HG03066 (cell line): Measurements from ENCODE around the gene SPTBN4.
"Not testable (repeated sequence)": the region's sequence is repeated elsewhere in the genome, so short reads cannot be mapped to it uniquely, and the experiment has no call there.

Source experiments
- ATAC-seq: cut with Tn5 transposase; IDR thresholded peaks from one replicate; pipeline ENCODE4 v1.9.1; 2021; ENCODE audit warnings: low read depth; ENCODE audit not compliant: unreplicated experiment

Gene SPTBN4

DNA sequence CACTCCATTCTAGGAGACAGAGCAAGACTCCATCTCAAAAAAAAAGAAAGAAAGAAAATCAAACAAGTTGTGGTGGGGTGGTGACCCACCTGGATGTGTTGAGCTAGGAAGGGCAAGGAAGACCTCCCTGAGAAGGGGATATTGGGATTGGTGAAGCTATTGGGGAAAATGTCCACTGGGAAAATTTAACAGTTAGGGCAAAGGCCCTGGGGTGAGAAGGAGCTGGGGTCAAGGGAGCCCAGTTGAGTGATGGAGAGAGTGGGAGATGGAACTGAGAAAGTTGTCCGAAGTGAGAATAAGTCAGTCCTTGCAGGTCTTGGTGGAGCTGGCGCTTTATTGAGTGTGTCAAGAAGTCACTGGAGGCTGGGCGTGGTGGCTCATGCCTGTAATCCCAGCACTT is 28.5 kb upstream of the SPTBN4 start:
- no peak for ATAC-seq

DNA sequence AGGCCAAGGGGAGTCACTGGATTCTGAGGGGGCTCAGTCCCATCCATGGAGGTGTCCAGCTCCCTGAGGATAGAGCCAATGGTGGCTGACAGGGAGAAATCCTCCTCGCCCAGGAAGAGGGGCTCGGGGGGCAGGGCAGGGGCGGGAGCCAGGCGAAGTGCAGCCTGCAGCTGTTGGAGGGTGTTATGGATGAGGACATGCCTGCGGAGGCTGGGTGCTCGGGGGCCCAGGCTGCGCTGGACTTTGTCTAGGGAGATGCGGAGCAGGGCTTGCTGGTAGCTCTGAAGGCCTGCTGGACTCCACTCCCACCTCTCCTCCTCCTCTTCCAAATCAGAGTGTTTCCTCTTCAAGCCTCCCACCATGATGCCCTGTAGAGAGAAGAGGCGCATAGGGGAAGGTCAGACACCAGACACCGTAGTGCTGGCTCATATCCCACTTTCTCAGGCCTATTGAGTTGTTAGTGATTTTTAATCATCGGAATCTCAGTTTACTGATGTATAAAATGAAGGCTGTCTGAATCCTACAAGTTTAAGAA is 25.0 kb upstream of the SPTBN4 start:
- ATAC-seq = no peak

DNA sequence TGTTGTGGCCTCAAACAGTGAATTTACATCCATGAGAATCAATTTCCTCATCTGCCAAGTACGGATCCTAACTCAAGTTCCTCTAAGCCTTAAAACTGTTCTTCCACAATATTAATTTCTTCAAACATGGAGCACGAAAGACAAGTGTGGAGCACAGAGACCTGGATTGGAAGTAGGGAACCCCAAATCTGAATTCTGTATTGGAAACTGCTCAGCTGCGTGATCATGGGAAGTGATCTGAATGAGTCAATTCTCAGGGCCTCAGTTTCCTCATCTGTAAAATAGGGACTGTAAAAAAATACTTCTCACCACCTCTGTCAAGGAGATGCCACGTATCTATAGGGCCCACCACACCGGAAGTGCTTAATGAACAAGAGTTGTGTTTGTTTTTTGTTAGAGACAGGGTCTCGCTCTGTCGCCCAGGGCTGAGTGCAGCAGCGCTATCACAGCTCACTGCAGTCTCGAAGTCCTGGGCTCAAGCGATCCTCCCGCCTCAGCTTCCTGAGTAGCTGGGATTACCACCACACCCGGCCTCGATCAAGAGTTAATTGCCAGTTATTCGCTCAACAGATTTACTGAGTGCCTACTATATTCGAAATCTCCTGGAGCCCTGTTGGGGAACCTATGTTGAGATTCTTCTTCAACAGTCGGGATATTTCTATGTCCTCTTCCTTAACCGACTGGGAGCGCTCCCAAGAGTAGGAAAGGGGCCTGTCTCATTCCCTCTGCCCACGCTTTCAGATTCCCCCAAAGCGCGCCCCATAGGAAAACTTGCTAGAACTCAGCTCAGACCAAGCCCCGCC is 24.3 kb upstream of the SPTBN4 start:
- ATAC-seq = no peak

DNA sequence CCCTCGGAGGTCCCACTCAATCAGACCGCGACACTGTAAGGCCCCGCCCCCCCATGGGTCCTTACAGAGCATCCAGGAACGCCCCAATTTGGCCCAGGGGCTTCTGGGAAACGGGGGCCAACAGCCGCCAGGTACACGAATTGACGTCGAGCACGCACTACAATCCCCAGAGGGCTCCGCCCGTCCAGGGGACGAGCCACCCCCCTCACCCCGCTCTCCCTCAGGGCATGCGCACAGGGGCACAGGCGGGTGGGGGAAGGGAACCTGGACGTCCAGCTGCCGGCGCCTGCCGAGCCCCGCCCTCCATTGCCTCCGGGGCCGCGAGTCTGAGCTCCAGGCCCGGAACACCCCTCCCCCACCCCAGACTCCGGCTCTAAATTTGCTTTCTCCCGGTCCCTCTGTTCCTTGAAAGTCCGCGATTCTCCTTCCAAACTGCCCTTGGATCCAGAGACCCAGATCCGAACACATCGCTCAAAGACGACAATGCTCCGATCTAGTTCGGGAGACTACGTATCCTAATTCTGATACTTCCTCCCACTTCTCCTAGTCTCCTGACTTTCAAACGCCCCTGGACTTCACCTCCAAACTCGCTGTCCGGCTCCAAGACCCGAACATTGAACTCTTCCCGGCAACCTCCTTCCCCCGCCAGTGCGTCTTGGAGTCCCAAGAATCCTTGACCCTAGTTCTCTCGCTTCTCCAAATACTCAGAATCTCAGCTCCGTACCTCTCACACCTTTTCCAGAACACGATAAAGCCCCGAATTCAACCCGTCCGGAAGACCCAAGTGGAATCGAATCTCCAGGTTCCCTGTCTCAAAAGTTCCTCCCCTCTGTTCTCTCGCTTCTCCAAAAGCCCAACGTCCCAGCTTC is 23.4 kb upstream of the SPTBN4 start:
- ATAC-seq = peak; percentile 66

DNA sequence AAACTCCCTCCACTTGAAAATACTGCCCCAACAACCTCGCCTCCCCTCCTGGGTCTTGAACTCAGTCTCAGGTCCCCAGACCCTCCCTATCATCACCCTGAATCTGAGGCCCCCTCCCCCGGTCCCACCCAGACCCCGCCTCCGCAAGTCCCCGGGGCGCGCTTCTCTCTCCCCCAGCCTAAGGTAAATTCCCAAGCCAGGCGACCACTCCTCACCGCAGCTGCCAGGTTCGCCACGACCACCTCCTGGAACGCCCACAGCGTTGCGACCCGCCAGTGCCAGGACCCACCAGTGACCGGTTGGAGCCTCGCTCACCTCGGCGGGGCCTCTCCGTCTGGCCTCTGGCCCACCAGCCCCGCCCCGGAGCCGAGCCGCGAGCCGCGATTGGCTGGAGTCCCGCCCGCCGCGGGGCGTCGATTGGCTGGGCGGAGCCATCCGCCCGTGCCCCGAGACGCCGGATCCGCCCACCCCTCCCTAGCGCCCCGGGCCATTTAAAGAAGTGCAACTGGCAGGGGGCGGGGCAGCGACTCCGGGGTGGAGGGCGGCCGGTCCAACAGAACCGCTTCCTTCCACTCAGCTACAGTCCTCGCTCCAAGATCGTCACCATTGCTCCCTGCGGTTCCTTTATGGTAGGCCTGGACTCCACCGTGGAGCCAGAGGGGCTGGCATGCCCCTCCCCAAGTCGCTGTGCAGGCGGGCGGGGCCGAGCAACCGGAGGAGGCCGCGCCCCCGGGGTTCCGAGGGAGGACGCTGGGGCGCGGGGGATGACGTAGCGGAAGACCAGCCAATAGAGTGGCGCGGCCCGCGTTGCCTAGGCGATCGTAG is 22.6 kb upstream of the SPTBN4 start, which contains the start of gene SERTAD3:
TSS of gene SERTAD3 (minus strand) at position 336 of the 825 bp plus-strand sequence. CDS start 2,255 bp downstream, outside the sequence.
- ATAC-seq = peak; percentile 55

DNA sequence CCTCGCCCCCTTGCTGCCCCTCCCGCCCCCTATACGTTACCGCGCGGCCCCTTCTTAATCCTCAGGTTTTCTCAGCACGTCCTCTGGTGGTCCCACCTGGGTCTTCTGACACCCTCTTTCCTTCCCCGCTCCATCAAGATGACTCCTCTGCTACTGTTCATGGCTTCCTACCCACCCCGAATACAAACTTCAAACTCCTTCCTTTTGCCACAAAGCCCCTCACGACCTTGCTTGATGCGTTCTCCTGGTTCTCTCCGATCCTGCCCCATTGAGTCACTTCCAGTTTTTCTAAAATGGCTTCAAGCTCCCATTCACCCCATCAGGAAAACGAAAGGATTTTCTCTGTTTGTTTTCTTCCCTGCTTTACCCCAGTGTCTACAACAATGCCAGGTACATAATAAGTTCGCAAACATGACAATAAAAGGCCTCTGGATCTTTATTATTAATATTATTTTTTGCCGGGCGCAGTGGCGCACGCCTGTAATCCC is 21.9 kb upstream of the SPTBN4 start:
- ATAC-seq = no peak

DNA sequence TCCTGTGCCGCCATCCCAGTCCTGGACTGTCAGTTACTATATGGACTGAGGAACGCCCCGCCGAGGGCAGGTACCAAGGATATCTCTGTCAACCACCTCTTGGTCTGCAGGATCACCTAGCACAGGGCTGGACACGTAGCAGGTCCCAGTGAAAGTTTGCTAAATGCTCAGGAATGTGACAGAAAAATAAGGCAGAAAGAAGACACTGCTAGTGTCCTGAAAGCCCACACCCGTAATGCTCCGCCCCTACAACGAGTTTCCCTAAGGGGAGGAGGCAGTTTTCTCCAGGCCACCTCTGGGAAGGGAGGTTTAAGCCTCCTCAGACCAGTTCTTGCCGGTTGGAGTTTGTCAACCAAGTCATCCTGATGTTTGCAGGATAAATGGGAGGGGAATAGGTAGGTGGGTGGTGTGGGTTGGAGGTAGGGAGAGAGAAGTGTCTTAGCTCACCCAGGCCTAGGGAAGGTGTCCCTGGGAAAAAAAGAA is 21.0 kb upstream of the SPTBN4 start:
- ATAC-seq = no peak

DNA sequence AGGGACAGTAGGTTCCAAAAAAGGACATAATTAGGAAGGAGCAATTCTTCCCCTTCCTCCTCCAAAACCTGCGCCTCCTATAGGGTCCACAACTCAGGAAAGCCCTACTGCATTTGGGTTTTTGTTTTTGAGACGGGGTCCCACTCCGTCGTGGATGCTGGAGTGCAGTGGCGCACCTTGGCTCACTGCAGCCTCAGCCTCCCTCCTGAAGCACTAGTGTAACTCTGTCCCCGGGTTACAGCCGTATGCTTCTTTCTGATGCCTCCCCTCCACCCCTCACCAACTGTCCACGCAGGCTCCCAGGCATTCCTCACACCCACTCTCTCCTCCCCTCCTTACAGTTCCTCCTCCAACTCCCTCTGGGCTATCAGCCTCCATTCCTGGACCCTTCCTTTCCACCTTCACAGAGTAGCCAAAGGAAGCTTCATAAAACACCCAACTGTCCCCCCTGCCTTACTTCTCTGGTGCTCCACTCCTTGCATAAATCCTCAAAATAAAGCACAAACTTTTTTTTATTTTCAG is 20.5 kb upstream of the SPTBN4 start:
- ATAC-seq = no peak

DNA sequence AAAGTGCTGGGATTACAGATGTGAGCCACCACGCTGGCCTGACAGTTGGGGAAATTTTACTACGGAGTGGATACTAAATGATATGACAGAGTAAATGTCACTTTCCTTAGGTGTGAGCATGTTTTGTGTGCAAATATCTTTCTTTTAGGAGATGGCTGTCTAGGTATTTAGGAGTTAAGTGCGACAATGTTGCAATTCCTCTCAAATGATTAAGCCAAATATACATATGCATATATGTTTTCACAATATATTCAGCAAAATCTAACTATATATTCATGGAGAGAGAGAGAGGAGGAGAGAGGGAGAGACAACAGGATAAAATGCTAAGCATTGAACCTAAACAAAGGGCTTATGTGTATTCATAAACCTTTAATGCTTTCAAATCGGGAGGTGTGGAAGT is 17.3 kb upstream of the SPTBN4 start:
- ATAC-seq = no peak

DNA sequence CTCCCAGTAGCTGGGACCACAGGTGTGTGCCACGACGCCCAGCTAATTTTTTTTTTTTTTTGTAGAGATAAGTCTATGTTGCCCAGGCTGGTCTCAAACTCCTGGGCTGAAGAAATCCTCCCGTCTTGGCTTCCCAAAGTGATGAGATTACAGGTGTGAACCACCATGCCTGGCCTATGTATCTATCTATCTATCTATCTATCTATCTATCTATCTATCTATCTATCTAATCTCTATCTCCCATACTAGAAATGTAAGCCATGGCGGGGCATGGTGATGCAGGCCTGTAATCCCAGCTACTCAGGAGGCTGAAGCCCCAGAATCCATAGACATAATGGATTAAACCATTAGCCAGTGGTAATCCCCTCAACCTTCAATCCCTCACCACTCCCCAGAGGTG is 16.1 kb upstream of the SPTBN4 start:
- ATAC-seq = no peak

DNA sequence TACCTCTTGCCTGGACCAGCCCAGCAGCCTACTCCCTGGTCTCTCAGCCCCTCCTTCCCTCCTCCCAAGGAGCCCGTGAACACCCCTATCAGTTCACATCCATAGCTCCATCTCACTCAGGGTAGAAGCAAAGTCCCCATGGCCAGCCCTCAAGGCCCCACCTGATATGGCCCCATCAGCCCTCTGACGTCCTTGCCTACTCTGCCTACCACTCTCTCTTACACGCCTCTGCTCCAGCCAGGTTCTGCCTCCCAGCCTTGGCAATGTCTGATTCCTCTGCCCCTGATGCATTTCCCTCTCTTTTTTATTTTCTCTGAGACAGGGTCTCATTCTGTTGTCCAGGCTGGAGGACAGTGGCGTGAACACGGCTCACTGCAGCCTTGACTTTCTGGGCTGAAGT is 14.8 kb upstream of the SPTBN4 start:
- no peak for ATAC-seq

DNA sequence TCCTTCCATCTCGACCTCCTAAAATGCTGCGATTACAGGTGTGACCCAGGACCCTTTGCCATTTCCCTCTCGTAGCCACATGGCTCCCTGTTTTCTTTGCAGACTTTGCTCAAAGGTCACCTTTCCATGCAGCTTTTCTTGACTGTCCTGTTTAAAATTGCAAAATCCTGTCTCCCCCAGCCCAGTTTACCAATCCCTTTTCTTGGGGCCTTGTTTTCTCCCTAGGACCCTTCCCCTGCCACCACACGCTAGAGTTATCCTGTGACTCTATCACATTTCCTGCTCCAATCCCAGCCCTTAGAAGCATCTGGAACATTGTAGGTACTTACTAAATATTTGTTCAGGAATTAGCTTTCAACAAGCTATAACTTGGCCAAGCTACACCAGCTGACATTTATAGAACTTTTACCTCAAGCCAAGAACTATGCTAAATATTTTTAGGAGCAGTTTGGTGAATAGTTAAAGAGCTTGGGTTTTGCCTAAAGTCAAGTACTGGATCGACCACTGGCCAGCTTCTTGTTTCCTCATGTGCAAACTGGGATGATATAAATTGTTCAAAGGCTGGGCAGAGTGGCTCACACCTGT is 13.6 kb upstream of the SPTBN4 start:
- ATAC-seq = no peak

DNA sequence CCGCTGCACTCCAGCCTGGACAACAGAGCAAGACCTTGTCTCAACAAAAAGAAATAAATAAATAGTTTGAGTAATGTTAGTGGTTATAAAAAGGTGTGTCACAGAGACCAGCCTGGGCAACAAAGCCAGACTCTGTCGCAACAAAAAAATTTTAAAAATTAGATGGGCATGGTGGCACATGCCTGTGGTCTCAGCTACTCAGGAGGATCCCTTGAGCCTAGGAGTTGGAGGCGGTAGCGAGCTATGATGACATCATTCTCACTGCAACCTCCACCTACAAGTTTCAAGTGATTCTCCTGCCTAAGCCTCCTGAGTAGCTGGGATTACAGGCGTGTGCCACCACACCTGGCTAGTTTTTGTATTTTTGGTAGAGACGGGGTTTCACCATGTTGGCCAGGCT is 12.9 kb upstream of the SPTBN4 start:
- not testable (repeated sequence) for ATAC-seq

DNA sequence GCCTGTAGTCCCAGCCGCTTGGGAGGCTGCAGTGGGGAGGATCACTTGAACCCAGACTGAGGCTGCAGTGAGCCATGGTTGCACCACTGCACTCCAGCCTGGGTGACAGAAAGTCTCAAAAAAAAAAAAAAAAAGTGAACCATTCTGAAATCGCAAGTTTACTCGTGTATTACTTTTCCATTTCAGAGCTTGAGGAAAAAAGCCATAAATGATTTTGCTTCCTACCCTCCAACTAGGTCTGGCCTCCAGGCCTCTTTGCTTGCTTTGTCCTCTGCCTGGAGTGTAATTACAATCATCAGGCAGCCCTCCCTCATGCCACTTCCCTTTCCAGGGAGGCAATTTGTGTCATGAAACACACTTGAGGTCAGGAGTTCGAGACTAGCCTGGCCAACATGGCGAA is 9.8 kb upstream of the SPTBN4 start:
- ATAC-seq = no peak

DNA sequence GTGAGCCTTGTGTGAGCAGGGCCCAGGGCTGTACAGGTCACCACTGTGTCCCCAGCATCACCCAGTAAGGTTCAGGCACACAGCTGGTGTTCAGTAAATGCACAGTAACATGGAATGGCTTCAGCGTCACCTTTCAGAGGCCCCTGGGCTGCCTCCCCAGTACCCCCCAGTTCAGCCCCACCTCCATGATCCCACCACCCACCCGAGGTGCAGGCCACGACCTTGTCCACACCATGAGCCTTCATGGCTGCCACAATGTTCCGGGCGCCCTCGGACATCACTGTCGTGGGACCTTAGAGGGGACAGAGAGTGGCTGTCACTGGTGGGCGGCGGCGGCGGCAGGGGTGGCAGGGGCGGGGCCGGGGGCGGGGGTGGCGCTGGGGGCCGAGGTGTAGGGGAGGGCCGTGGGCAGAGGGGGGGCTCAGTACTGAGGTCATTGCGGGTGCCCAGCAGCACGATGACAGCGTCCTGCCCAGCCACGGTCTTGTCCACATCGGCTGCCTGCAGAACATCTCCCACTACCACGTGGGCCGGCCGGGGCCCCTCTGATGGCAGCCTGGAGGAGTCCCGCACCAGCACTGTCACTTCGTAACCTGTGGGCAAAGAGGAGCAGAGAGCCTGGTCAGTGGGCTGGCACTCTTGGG is 8.7 kb upstream of the SPTBN4 start:
- ATAC-seq = no peak

DNA sequence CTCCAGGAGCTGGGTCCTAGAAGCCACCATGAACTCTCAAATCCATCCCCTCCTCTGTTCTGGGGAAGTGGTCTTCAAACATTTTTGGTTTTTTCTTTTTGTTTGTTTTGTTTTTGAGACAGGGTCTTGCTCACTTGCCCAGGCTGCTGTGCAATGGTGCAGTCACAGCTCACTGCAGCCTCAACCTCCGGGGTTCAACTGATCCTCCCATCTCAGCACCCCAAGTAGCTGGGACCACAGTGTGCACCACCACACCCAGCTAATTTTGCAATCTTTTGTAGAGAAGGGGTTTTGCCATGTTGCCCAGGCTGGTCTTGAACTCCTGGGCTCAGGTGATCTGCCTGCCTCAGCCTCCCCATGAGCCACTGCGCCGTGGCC is 8.2 kb upstream of the SPTBN4 start:
- ATAC-seq = no peak

DNA sequence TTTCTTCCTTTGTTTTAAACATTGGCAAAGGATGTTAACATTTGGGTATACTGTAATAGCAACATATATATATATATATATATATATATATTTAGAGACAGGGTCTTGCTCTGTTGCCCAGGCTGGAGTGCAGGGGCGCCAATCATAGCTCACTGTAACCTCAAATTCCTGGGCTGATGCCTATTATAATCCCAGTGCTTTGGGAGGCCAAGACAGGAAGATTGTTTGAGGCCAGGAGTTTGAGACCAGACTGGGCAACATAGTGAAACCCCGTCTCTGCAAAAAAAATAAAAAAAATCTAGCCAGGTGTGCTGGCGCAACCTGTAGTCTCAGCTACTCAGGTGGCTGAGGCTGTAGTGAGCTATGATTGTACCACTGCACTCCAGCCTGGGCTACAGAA is 6.6 kb upstream of the SPTBN4 start:
- no peak for ATAC-seq

DNA sequence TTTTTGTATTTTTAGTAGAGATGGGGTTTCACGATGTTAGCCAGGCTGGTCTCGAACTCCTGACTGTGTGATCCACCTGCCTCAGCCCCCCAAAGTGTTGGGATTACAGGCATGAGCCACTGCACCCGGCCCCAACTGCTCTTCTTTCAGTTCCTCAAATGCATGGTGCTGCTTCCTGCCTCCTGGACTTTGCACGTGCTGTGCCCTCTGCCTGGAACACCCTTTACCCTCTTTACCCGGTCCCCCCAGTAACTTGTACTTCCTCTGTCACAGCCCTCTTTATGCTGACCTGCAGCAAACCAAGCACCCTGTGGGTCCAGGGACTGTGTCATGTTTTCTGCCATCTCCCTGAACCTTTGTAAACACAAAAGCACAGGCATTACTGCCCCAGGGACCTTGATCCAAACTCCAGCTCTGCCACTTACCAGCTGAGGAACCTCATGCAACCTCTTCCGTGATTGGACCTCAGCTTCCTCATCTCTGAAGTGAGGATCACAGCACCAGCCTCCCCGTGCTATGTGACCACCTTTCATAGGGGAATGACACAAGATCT is 5.1 kb upstream of the SPTBN4 start:
- no peak for ATAC-seq

DNA sequence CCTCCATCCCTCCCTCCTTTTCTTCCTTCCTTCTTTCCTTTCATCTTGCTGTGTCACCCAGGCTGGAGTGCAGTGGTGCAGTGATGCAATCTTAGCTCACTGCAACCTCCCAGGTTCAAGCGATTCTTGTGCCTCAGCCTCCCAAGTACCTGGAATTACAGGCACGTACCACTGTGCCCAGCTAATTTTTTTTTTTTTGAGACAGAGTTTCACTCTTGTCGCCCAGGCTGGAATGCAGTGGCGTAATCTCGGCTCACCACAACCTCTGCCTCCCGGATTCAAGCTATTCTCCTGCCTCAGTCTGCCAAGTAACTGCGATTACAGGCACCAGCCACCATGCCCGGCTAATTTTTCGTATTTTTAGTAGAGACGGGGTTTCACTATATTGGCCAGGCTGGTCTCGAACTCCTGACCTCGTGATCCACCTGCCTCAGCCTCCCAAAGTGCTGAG is 3.2 kb upstream of the SPTBN4 start:
- ATAC-seq = not testable (repeated sequence)
